PC-9 (cell line): ENCODE measurements around the gene MISP.

ENCODE experiments used
- EZH2 ChIP-seq: fragments of 200-600 bp; sonication (generic); IDR thresholded peaks from 2 replicates; pipeline ENCODE4 v1.8.0; 2017; ENCODE audit warnings: antibody characterized with exemption, low read depth
- TF ChIP-seq, protein P1 (sequence below): fragments of 200-600 bp; sonication (generic); conservative IDR thresholded peaks from 2 replicates; pipeline ENCODE4 v1.6.1; 2017; ENCODE audit warnings: mixed run types, antibody characterized with exemption, mild to moderate bottlenecking, moderate library complexity

DNA sequence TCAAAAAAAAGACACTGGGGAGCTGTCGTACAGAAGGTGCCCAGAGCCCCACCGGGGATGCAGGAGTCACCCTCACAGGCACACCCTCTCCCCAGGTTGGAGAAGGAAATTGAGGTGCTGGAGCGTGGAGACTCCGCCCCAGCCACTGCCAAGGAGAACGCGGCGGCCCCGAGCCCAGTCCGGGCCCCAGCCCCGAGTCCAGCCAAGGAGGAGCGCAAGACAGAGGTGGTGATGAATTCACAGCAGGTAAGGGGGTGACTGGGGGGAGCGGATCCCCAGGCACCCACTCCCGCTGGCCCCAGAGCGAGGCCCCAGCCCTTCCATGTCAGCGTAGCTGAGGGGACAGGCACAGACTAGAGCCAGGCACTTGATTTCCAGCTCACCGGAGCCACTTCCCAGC, 19.9 kb upstream of the MISP start:
- TF ChIP-seq, protein P1, sequence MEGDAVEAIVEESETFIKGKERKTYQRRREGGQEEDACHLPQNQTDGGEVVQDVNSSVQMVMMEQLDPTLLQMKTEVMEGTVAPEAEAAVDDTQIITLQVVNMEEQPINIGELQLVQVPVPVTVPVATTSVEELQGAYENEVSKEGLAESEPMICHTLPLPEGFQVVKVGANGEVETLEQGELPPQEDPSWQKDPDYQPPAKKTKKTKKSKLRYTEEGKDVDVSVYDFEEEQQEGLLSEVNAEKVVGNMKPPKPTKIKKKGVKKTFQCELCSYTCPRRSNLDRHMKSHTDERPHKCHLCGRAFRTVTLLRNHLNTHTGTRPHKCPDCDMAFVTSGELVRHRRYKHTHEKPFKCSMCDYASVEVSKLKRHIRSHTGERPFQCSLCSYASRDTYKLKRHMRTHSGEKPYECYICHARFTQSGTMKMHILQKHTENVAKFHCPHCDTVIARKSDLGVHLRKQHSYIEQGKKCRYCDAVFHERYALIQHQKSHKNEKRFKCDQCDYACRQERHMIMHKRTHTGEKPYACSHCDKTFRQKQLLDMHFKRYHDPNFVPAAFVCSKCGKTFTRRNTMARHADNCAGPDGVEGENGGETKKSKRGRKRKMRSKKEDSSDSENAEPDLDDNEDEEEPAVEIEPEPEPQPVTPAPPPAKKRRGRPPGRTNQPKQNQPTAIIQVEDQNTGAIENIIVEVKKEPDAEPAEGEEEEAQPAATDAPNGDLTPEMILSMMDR = no peak
- no peak for TF ChIP-seq EZH2
